ENCODE measurements around the gene PRC1. TPM values are rescaled to one million over a fixed set of nuclear protein-coding genes. Genes with fewer than 3 reads are reported as not detected.

PRC1 gene
- total and polyA plus RNA-seq, 2 of the 13 experiments (the other 11 are each of a cell fraction or from before 2014, with no cell fraction given): 137 to 162 TPM

- TF ChIP-seq ZNF24 (IDR thresholded peaks at IDR 0.05) (no peak), DRAP1 (CRISPR knock-in tag; IDR thresholded peaks at IDR 0.05) (peak; percentile 54; the same call in 1 of the 2 replicates), HNF4A (CRISPR knock-in tag; IDR thresholded peaks at IDR 0.05) (no peak), ZC3H4 (CRISPR knock-in tag; IDR thresholded peaks at IDR 0.05; ENCODE audit: borderline replicate concordance) (0 out of 2 replicates have a peak, but pooled peaks have one; percentile 44), GMEB1 (CRISPR knock-in tag; IDR thresholded peaks at IDR 0.05; ENCODE audit: borderline replicate concordance) (peak; percentile 74; the same call in 1 of the 2 replicates), NCOA1 (CRISPR knock-in tag; IDR thresholded peaks at IDR 0.05) (no peak), ZBTB46 (CRISPR knock-in tag; IDR thresholded peaks at IDR 0.05; ENCODE audit: borderline replicate concordance) (no peak), ZNF382 (CRISPR knock-in tag; IDR thresholded peaks at IDR 0.05; ENCODE audit: borderline replicate concordance) (no peak), BRD4 (CRISPR knock-in tag; IDR thresholded peaks at IDR 0.05) (peak; percentile 56; the same call in 1 of the 2 replicates), ZNF670 (CRISPR knock-in tag; IDR thresholded peaks at IDR 0.05; ENCODE audit: borderline replicate concordance) (no peak), SOX13 (IDR thresholded peaks at IDR 0.05) (no peak), SOX13 (CRISPR knock-in tag; conservative IDR thresholded peaks at IDR 0.05 in 1 of 2, IDR thresholded peaks at IDR 0.05 in 1 of 2) (no peak; a peak in 1 of 4 replicates), JUN (CRISPR knock-in tag; IDR thresholded peaks at IDR 0.05) (no peak), ZBTB33 (CRISPR knock-in tag; IDR thresholded peaks at IDR 0.05) (0 out of 2 replicates have a peak, but pooled peaks have one; percentile 4), GPBP1L1 (CRISPR knock-in tag; IDR thresholded peaks at IDR 0.05) (no peak), FOXO4 (CRISPR knock-in tag; conservative IDR thresholded peaks at IDR 0.05) (no peak), ZNF333 (CRISPR knock-in tag; IDR thresholded peaks at IDR 0.05; ENCODE audit: borderline replicate concordance) (no peak), PREB (CRISPR knock-in tag; IDR thresholded peaks at IDR 0.05) (no peak)
Measured at GRCh38 chr15:90954712-90955623, 39.4 kb downstream of the PRC1 start, which contains the start of gene RCCD1 (continued).

All from HepG2 (cell line).